ENCODE results near the gene ST6GALNAC4.

- TF ChIP-seq TAF1 (IDR thresholded peaks at IDR 0.05; ENCODE audit: borderline replicate concordance, low read depth, low read length) (no peak), NFIC (IDR thresholded peaks at IDR 0.05; ENCODE audit: borderline replicate concordance) (no peak), POLR2AphosphoS5 (IDR thresholded peaks at IDR 0.05; ENCODE audit: low read depth, low read length) (no peak), TCF12 (IDR thresholded peaks at IDR 0.05) (no peak), CTCF (IDR thresholded peaks at IDR 0.05) (no peak), MEF2A (IDR thresholded peaks at IDR 0.05; ENCODE audit: borderline replicate concordance, low read depth) (no peak), SIN3A (IDR thresholded peaks at IDR 0.05; ENCODE audit: borderline replicate concordance, low read depth, low read length) (no peak)
Measured at GRCh38 chr9:127887792-127888191, 29.0 kb downstream of the ST6GALNAC4 start.
